T-helper 1 cell treated with Interleukin-12 subunit alpha and Interleukin-12 subunit beta and Interleukin-4 antibody, amounts not matched to agents 30 μg/mL and 1 μg/mL, for 36 hours (primary cell): Measurements from ENCODE around the gene OGG1.
A peak's percentile ranks its signal among the peaks of the same experiment; 100 is the strongest.
"Not testable (repeated sequence)": the region's sequence is repeated elsewhere in the genome, so short reads cannot be mapped to it uniquely, and the experiment has no call there.

Source experiments
- H3K27ac Mint-ChIP-seq: one replicate; pipeline ENCODE4 v1.8.0; 2021; ENCODE audit warnings: mild to moderate bottlenecking, mixed read lengths
- H3K27me3 Mint-ChIP-seq: one replicate; pipeline ENCODE4 v1.8.0; 2021; ENCODE audit warnings: low read depth, mixed read lengths
- H3K36me3 Mint-ChIP-seq: one replicate; pipeline ENCODE4 v1.8.0; 2021; ENCODE audit warnings: low read depth, mixed read lengths
- H3K4me1 Mint-ChIP-seq: one replicate; pipeline ENCODE4 v1.8.0; 2021; ENCODE audit warnings: low read depth, mixed read lengths
- H3K4me3 Mint-ChIP-seq: one replicate; pipeline ENCODE4 v1.8.0; 2021; ENCODE audit warnings: mild to moderate bottlenecking, moderate library complexity, mixed read lengths
- H3K9me3 Mint-ChIP-seq: one replicate; pipeline ENCODE4 v1.8.0; 2021; ENCODE audit warnings: mixed read lengths

Gene OGG1

DNA sequence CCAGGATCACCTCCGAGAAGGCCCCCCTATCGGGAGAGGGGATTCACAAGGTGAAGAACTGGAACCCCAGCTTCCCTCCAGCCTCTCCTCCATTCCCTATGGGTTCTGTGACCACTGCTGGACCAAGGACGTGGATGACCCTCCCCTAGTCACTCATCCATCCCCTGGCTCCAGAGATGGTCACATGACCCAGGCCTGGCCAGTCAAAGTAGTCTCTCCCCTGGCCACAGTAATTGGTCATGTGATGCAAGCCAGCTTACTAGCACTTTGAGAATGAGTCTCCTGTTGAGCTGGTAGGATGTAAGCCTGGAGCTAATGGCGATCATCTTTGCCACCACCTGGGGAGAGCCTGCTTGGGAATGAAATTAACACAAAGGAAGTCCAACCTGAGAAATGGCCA, 16.1 kb downstream of the OGG1 start:
- no peaks in the 10 kb centered on the region for H3K27me3 Mint-ChIP-seq
- no peaks in the 10 kb centered on the region for H3K9me3 Mint-ChIP-seq
- H3K4me3 Mint-ChIP-seq = no peak overlapping the region
- H3K4me1 Mint-ChIP-seq = peaks cover 25% of the 10 kb centered on the region
- H3K27ac Mint-ChIP-seq = no peak overlapping the region
- peaks cover 13% of the 10 kb centered on the region for H3K36me3 Mint-ChIP-seq

GRCh38 chr3:9767418-9767817, 17.7 kb downstream of the OGG1 start:
- Mint-ChIP-seq H3K4me1 (peaks cover 25% of the 10 kb centered on the region), H3K4me3 (no peak overlapping the region), H3K27ac (no peak overlapping the region), H3K36me3 (peaks cover 10% of the 10 kb centered on the region), H3K27me3 (no peaks in the 10 kb centered on the region), H3K9me3 (no peaks in the 10 kb centered on the region)

GRCh38 chr3:9768141-9768775, 18.5 kb downstream of the OGG1 start:
- Mint-ChIP-seq H3K4me3 (peak overlapping the region; percentile 87), H3K9me3 (no peaks in the 10 kb centered on the region), H3K27me3 (no peaks in the 10 kb centered on the region), H3K27ac (no peak overlapping the region), H3K36me3 (peaks cover 7% of the 10 kb centered on the region), H3K4me1 (peaks cover 25% of the 10 kb centered on the region)

DNA sequence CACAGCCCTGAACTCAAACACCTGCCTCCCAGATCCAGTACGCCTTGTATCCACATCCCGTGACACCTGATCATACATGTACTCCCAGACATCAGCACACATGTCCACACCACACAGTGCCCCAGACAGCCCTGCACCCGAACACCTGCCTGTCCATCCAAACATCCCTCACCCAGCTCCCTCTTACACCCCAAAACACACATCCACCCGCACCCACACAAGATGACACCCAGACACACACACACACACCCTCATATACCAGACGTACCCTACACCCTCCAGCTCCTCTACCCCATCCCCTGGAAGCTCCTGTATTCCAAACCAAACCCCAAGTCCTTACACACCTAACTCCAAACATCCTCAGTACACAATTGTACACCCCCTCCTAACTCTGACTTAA, 19.3 kb downstream of the OGG1 start:
- Mint-ChIP-seq H3K36me3 (peaks cover 5% of the 10 kb centered on the region), H3K4me1 (peaks cover 25% of the 10 kb centered on the region), H3K9me3 (no peaks in the 10 kb centered on the region), H3K4me3 (peak overlapping the region; percentile 87), H3K27me3 (no peaks in the 10 kb centered on the region), H3K27ac (peak overlapping the region; percentile 71)

GRCh38 chr3:9769426-9770275, 19.9 kb downstream of the OGG1 start, which contains the start of gene CAMK1:
TSS of gene CAMK1 (minus strand) at chr3:9769947. CDS start at chr3:9767749, 2,198 bp downstream.
- peak within 1 kb of the TSS; percentile 87 for H3K4me3 Mint-ChIP-seq
- H3K9me3 Mint-ChIP-seq = no peaks in the 10 kb centered on the region
- H3K27ac Mint-ChIP-seq = peak within 1 kb of the TSS; percentile 71
- H3K36me3 Mint-ChIP-seq = peaks cover 5% of the 10 kb centered on the region
- no peaks in the 10 kb centered on the region for H3K27me3 Mint-ChIP-seq
- peaks cover 25% of the 10 kb centered on the region for H3K4me1 Mint-ChIP-seq

- Mint-ChIP-seq H3K36me3 (peaks cover 1% of the 10 kb centered on the region), H3K27ac (peak overlapping the region; percentile 45), H3K4me3 (peak overlapping the region; percentile 69), H3K27me3 (no peaks in the 10 kb centered on the region), H3K4me1 (peaks cover 25% of the 10 kb centered on the region), H3K9me3 (no peaks in the 10 kb centered on the region)
These were observed 20.6 kb downstream of the OGG1 start for GRCh38 chr3:9770276-9770812.

- H3K4me3 Mint-ChIP-seq = peak overlapping the region; percentile 69
- peak overlapping the region; percentile 52 for H3K27ac Mint-ChIP-seq
- H3K4me1 Mint-ChIP-seq = peaks cover 25% of the 10 kb centered on the region
- not testable (repeated sequence) for H3K9me3 Mint-ChIP-seq, H3K36me3 Mint-ChIP-seq, H3K27me3 Mint-ChIP-seq
These were observed 21.3 kb downstream of the OGG1 start for GRCh38 chr3:9771007-9771406.

GRCh38 chr3:9776896-9777693, 27.3 kb downstream of the OGG1 start:
- peaks cover 39% of the 10 kb centered on the region for H3K4me1 Mint-ChIP-seq
- H3K27me3 Mint-ChIP-seq = no peaks in the 10 kb centered on the region
- H3K4me3 Mint-ChIP-seq = no peak overlapping the region
- no peak overlapping the region for H3K27ac Mint-ChIP-seq
- no peaks in the 10 kb centered on the region for H3K9me3 Mint-ChIP-seq
- peaks cover 17% of the 10 kb centered on the region for H3K36me3 Mint-ChIP-seq

GRCh38 chr3:9777694-9778021, 27.9 kb downstream of the OGG1 start:
- Mint-ChIP-seq H3K27me3 (no peaks in the 10 kb centered on the region), H3K36me3 (peaks cover 22% of the 10 kb centered on the region), H3K27ac (peak overlapping the region; percentile 11), H3K4me1 (peaks cover 42% of the 10 kb centered on the region), H3K9me3 (no peaks in the 10 kb centered on the region), H3K4me3 (no peak overlapping the region)

DNA sequence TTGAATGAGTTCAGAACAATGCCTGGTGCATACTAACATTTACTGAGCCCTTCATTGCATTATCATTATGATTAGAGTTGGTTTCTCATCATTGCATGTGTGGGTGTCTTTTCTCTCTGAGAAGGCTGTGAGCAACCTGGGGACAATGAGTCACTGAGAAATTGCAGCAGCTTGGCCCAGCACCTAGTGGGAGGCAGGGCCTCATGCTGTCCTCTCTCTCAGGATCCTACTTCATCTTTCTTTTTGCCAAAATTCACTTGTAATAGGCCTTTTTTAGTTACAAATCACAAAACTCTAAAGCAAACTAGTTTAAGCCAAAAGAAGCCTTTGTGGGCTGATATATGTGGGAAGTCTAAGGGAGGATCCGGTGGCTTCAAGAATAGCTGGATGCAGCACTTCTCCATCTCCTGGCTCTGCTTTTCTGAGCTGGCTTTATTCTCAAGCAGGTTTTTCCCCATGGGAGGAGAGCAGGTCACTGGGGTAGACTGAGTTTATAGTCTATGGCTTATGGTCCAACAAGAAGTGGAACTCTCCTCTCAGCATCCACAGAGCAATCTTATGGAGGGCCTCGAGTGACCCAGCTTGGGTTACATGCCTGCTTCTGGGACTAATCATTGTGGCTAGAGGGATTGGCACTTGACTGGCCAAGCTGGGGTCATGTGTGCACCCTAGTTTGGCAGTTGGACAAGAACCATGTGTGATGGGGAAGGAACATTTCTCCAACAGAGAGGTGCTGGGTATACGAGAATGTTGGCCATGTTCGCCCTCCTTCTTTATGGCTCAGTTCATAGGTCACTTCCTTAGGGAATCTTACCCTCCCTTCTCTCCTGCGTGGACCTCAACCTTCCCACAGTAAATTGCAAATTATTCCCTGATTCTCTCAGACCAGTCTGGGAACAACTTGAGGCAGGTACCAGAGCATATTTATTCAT, 28.7 kb downstream of the OGG1 start:
- Mint-ChIP-seq H3K4me3 (no peak overlapping the region), H3K9me3 (no peaks in the 10 kb centered on the region), H3K27ac (peak overlapping the region; percentile 69), H3K36me3 (peaks cover 26% of the 10 kb centered on the region), H3K27me3 (no peaks in the 10 kb centered on the region), H3K4me1 (peaks cover 42% of the 10 kb centered on the region)

DNA sequence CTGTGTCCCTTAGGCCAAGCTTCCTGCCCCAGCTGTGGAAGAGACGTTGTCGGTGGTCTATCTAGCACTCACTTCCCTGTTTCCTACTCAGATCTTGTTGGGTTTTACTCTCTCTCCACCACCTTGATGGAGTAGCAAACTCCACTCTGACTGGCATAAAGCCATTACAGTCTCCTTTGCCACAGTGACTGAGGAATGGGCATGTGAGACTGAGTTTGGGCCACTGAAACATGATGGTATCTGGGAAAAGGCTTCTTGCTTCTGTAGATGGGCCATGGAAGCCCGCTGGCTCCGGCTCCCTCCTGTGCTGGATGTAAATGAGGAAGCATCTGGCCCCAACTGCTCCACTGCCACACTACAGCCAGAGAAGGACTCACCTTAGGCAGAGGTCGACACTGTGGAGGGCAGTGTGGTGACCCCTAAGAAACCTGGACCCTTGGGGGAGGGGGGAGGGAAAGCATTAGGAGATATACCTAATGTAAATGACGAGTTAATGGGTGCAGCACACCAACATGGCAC, 29.4 kb downstream of the OGG1 start:
- Mint-ChIP-seq H3K27me3 (no peaks in the 10 kb centered on the region), H3K4me1 (peaks cover 42% of the 10 kb centered on the region), H3K36me3 (peaks cover 29% of the 10 kb centered on the region), H3K27ac (peak overlapping the region; percentile 81), H3K9me3 (no peaks in the 10 kb centered on the region), H3K4me3 (no peak overlapping the region)

- Mint-ChIP-seq H3K9me3 (no peaks in the 10 kb centered on the region), H3K4me1 (peaks cover 42% of the 10 kb centered on the region), H3K27me3 (no peaks in the 10 kb centered on the region), H3K36me3 (peaks cover 31% of the 10 kb centered on the region), H3K4me3 (peak overlapping the region; percentile 12), H3K27ac (peak overlapping the region; percentile 81)
These were observed 30.1 kb downstream of the OGG1 start for GRCh38 chr3:9779721-9780457.

GRCh38 chr3:9780458-9780812, 30.7 kb downstream of the OGG1 start:
- Mint-ChIP-seq H3K36me3 (peaks cover 35% of the 10 kb centered on the region), H3K4me3 (no peak overlapping the region), H3K27ac (peak overlapping the region; percentile 81), H3K4me1 (peaks cover 44% of the 10 kb centered on the region), H3K9me3 (no peaks in the 10 kb centered on the region), H3K27me3 (no peaks in the 10 kb centered on the region)
